Measurements from ENCODE around the gene PLD4. TPM values are rescaled to one million over a fixed set of nuclear protein-coding genes. Genes with fewer than 3 reads are reported as not detected.

PLD4 gene
- total and polyA plus RNA-seq, 2 experiments from 2014 or later: not detected

DNA sequence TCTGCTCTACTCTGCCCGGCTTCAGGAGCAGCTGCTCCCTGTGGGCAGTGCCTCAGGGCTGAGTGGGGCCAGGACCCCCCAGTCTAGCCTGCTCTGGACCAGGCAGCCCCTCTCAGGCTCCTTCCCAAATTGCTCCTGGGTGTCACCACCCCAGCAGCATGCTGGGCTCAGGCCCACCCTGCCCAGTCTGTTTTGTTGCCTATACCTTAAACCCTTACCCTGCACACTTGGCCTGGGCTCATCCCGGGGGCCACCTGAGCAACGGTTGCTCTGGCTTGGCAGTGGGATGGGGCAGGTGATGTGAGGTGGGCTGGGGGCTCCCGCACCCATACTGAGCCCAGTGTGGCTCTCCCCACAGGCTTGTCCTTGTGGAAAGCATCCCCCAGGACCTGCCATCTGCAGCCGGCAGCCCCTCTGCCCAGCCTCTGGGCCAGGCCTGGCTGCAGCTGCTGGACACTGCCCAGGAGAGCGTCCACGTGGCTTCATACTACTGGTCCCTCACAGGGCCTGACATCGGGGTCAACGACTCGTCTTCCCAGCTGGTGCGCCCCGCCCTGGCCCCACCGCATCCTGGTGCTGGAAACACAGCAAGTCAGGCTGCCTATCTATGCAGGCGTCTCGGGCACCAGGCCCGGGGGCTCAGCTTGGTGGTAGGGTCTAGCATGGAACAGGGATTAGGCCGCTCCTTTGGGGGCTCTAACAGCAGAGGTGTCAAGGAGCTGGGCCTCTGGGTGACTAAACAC lies 3.9 kb downstream of the PLD4 start:
- Mint-ChIP-seq H3K36me3 (ENCODE audit: low read depth) (no peaks in the 10 kb centered on the region), H3K4me1 (peaks cover 2% of the 10 kb centered on the region; the same call in 1 of the 3 replicates), H3K27ac (no peak overlapping the region), H3K4me3 (no peak overlapping the region), H3K9me3 (no peaks in the 10 kb centered on the region), H3K27me3 (ENCODE audit: insufficient read depth, low read depth, poor library complexity) (peaks cover 35% of the 10 kb centered on the region)
- Histone ChIP-seq H2AFZ (no peak overlapping the region), H3K27me3 (ENCODE audit: insufficient read depth) (peaks cover 38% of the 10 kb centered on the region), H3K9me2 (ENCODE audit: insufficient read depth) (no peaks in the 10 kb centered on the region), H3K4me1 (ENCODE audit: insufficient read depth) (peaks cover 3% of the 10 kb centered on the region; the same call in 1 of the 2 replicates), H3K36me3 (ENCODE audit: insufficient read depth) (no peaks in the 10 kb centered on the region), H3K4me2 (no peak overlapping the region), H4K20me1 (replicated peaks; ENCODE audit: insufficient read depth) (no peaks in the 10 kb centered on the region), H3K4me3 (no peak overlapping the region), H3K79me2 (replicated peaks; ENCODE audit: insufficient read depth) (no peaks in the 10 kb centered on the region), H3K27ac (ENCODE audit: low read depth) (no peak overlapping the region), H3F3A (replicated peaks; ENCODE audit: low read depth) (no peaks in the 10 kb centered on the region)
- TF ChIP-seq STAT1 (IDR thresholded peaks at IDR 0.05; ENCODE audit: unreplicated experiment) (no peak), POLR2AphosphoS5 (IDR thresholded peaks at IDR 0.05; ENCODE audit: low read depth) (no peak), EZH2 (IDR thresholded peaks at IDR 0.05; ENCODE audit: low read depth, unreplicated experiment) (no peak), CREB1 (CRISPR knock-in tag; IDR thresholded peaks at IDR 0.05; ENCODE audit: low read depth) (no peak)
- TF ChIP-seq, protein P1, sequence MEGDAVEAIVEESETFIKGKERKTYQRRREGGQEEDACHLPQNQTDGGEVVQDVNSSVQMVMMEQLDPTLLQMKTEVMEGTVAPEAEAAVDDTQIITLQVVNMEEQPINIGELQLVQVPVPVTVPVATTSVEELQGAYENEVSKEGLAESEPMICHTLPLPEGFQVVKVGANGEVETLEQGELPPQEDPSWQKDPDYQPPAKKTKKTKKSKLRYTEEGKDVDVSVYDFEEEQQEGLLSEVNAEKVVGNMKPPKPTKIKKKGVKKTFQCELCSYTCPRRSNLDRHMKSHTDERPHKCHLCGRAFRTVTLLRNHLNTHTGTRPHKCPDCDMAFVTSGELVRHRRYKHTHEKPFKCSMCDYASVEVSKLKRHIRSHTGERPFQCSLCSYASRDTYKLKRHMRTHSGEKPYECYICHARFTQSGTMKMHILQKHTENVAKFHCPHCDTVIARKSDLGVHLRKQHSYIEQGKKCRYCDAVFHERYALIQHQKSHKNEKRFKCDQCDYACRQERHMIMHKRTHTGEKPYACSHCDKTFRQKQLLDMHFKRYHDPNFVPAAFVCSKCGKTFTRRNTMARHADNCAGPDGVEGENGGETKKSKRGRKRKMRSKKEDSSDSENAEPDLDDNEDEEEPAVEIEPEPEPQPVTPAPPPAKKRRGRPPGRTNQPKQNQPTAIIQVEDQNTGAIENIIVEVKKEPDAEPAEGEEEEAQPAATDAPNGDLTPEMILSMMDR (conservative IDR thresholded peaks at IDR 0.05; ENCODE audit: low read depth in 2 of 2): no peak
- TF ChIP-seq, protein P2, sequence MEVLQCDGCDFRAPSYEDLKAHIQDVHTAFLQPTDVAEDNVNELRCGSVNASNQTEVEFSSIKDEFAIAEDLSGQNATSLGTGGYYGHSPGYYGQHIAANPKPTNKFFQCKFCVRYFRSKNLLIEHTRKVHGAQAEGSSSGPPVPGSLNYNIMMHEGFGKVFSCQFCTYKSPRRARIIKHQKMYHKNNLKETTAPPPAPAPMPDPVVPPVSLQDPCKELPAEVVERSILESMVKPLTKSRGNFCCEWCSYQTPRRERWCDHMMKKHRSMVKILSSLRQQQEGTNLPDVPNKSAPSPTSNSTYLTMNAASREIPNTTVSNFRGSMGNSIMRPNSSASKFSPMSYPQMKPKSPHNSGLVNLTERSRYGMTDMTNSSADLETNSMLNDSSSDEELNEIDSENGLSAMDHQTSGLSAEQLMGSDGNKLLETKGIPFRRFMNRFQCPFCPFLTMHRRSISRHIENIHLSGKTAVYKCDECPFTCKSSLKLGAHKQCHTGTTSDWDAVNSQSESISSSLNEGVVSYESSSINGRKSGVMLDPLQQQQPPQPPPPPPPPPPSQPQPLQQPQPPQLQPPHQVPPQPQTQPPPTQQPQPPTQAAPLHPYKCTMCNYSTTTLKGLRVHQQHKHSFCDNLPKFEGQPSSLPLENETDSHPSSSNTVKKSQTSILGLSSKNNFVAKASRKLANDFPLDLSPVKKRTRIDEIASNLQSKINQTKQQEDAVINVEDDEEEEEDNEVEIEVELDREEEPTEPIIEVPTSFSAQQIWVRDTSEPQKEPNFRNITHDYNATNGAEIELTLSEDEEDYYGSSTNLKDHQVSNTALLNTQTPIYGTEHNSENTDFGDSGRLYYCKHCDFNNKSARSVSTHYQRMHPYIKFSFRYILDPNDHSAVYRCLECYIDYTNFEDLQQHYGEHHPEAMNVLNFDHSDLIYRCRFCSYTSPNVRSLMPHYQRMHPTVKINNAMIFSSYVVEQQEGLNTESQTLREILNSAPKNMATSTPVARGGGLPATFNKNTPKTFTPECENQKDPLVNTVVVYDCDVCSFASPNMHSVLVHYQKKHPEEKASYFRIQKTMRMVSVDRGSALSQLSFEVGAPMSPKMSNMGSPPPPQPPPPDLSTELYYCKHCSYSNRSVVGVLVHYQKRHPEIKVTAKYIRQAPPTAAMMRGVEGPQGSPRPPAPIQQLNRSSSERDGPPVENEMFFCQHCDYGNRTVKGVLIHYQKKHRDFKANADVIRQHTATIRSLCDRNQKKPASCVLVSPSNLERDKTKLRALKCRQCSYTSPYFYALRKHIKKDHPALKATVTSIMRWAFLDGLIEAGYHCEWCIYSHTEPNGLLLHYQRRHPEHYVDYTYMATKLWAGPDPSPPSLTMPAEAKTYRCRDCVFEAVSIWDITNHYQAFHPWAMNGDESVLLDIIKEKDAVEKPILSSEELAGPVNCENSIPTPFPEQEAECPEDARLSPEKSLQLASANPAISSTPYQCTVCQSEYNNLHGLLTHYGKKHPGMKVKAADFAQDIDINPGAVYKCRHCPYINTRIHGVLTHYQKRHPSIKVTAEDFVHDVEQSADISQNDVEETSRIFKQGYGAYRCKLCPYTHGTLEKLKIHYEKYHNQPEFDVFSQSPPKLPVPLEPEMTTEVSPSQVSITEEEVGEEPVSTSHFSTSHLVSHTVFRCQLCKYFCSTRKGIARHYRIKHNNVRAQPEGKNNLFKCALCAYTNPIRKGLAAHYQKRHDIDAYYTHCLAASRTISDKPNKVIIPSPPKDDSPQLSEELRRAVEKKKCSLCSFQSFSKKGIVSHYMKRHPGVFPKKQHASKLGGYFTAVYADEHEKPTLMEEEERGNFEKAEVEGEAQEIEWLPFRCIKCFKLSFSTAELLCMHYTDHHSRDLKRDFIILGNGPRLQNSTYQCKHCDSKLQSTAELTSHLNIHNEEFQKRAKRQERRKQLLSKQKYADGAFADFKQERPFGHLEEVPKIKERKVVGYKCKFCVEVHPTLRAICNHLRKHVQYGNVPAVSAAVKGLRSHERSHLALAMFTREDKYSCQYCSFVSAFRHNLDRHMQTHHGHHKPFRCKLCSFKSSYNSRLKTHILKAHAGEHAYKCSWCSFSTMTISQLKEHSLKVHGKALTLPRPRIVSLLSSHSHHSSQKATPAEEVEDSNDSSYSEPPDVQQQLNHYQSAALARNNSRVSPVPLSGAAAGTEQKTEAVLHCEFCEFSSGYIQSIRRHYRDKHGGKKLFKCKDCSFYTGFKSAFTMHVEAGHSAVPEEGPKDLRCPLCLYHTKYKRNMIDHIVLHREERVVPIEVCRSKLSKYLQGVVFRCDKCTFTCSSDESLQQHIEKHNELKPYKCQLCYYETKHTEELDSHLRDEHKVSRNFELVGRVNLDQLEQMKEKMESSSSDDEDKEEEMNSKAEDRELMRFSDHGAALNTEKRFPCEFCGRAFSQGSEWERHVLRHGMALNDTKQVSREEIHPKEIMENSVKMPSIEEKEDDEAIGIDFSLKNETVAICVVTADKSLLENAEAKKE (CRISPR knock-in tag; IDR thresholded peaks at IDR 0.05): no peak
- TF ChIP-seq, protein P3, sequence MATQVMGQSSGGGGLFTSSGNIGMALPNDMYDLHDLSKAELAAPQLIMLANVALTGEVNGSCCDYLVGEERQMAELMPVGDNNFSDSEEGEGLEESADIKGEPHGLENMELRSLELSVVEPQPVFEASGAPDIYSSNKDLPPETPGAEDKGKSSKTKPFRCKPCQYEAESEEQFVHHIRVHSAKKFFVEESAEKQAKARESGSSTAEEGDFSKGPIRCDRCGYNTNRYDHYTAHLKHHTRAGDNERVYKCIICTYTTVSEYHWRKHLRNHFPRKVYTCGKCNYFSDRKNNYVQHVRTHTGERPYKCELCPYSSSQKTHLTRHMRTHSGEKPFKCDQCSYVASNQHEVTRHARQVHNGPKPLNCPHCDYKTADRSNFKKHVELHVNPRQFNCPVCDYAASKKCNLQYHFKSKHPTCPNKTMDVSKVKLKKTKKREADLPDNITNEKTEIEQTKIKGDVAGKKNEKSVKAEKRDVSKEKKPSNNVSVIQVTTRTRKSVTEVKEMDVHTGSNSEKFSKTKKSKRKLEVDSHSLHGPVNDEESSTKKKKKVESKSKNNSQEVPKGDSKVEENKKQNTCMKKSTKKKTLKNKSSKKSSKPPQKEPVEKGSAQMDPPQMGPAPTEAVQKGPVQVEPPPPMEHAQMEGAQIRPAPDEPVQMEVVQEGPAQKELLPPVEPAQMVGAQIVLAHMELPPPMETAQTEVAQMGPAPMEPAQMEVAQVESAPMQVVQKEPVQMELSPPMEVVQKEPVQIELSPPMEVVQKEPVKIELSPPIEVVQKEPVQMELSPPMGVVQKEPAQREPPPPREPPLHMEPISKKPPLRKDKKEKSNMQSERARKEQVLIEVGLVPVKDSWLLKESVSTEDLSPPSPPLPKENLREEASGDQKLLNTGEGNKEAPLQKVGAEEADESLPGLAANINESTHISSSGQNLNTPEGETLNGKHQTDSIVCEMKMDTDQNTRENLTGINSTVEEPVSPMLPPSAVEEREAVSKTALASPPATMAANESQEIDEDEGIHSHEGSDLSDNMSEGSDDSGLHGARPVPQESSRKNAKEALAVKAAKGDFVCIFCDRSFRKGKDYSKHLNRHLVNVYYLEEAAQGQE (IDR thresholded peaks at IDR 0.05; ENCODE audit: unreplicated experiment): no peak
- DNase-seq (ENCODE audit: low spot score) (no peak), ATAC-seq (no peak)
